Measurements from ENCODE around the gene KLHDC4. TPM values are rescaled to one million over a fixed set of nuclear protein-coding genes. Genes with fewer than 3 reads are reported as not detected.
"Not testable (repeated sequence)": the region's sequence is repeated elsewhere in the genome, so short reads cannot be mapped to it uniquely, and the experiment has no call there.

Gene KLHDC4
- total RNA-seq, 1 experiment from 2014 or later = 117 TPM

DNA sequence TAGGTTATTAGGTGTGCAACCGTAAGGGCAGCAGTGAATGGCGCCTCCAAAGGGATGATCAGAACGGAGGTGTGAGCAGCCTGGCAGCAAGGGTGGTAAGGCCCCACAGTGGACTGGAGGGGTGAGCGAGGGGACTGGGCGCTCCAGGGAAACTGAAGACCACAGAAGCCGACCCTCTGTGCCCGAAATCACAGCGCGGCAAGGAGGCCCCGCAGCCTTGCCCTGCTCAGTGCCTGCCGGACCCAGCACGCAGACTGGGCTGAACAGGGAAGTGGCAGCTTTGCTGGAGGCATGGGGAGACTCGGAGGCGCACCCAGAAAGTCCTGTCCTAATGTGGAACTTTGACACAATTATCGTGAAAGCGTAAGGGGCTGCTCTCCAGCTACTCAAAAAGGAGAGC lies 38.4 kb downstream of the KLHDC4 start:
- peaks cover 5% of the 10 kb centered on the region for H3K36me3 ChIP-seq (ENCODE audit: control insufficient read depth, insufficient read depth, low read length)
- Mint-ChIP-seq H3K4me1 (ENCODE audit: low read depth, unreplicated experiment) (no peaks in the 10 kb centered on the region), H3K9me3 (ENCODE audit: unreplicated experiment) (no peaks in the 10 kb centered on the region), H3K27ac (ENCODE audit: unreplicated experiment) (peak overlapping the region; percentile 56), H3K4me3 (ENCODE audit: unreplicated experiment) (no peak overlapping the region), H3K27me3 (ENCODE audit: insufficient read depth, unreplicated experiment) (no peaks in the 10 kb centered on the region), H3K36me3 (ENCODE audit: insufficient read depth, unreplicated experiment) (peaks cover 78% of the 10 kb centered on the region)
- H3K9me3 ChIP-seq = no peaks in the 10 kb centered on the region
- intact Hi-C loops (cut with micrococcal nuclease; ENCODE audit: unreplicated experiment) = no loop called here
- ChIA-PET CTCF (no interaction called here), POLR2A (no interaction called here)
- no TSS peak for BruUV-seq (replicated peaks)
- no peaks in the 10 kb centered on the region for H3K27me3 ChIP-seq (replicated peaks; ENCODE audit: control insufficient read depth, insufficient read depth, low read length)
- TF ChIP-seq, protein P1, sequence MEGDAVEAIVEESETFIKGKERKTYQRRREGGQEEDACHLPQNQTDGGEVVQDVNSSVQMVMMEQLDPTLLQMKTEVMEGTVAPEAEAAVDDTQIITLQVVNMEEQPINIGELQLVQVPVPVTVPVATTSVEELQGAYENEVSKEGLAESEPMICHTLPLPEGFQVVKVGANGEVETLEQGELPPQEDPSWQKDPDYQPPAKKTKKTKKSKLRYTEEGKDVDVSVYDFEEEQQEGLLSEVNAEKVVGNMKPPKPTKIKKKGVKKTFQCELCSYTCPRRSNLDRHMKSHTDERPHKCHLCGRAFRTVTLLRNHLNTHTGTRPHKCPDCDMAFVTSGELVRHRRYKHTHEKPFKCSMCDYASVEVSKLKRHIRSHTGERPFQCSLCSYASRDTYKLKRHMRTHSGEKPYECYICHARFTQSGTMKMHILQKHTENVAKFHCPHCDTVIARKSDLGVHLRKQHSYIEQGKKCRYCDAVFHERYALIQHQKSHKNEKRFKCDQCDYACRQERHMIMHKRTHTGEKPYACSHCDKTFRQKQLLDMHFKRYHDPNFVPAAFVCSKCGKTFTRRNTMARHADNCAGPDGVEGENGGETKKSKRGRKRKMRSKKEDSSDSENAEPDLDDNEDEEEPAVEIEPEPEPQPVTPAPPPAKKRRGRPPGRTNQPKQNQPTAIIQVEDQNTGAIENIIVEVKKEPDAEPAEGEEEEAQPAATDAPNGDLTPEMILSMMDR (IDR thresholded peaks at IDR 0.05; ENCODE audit: insufficient read depth in 1 of 2, low read depth in 1 of 2, low read length in 1 of 2, severe bottlenecking in 1 of 2, unreplicated experiment in 1 of 2) = no peak
- H3K4me1 ChIP-seq = no peaks in the 10 kb centered on the region
- H3K4me3 ChIP-seq (ENCODE audit: low read depth, low read length) = no peak overlapping the region
- no peak for DNase-seq

DNA sequence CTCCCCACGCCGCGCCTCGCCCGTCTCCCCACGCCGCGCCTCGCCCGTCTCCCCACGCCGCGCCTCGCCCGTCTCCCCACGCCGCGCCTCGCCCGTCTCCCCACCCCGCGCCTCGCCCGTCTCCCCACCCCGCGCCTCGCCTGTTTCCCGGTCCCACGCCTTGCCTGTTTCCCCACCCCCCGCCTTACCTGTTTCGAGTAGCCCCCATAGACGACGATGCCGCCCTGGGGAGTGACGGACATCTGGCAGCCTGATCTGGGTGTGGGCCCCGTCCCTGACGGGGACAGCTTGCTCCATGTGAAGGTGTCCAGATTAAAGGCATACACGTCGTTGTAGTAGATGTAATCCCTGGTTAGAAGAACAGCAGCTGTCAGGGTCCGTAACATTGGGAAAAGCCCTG lies 39.2 kb downstream of the KLHDC4 start:
- not testable (repeated sequence) for H3K27me3 Mint-ChIP-seq (ENCODE audit: insufficient read depth, unreplicated experiment)

DNA sequence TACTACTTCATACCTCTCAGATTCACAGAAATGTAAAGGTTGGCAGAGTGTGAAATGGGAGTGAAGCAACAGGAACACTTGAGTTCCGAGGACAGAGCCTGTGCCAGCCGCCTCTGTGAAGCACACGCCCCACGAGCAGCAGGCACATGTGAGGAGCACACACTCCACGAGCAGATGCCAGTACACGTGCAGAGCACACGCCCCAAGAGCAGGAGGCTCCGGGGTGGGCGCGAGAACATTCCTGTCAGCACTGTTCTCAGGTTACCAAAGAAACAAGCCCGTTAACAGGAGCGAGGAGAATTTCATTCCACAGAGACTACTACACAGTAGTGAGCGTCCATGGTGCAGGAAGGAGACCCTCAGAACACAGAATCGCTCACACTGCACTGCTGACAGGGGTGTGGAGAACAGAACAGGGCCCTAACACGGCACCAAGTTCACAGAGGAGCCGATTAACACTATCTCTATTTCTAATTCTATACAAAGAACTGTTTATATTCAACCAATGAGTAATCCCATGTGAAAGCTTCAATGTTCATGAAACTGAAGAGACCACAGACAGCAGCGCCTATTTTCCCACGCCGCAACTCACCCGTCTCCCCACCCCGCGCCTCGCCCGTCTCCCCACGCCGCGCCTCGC lies 40.1 kb downstream of the KLHDC4 start:
- Mint-ChIP-seq H3K4me3 (ENCODE audit: unreplicated experiment) (no peak overlapping the region), H3K27me3 (ENCODE audit: insufficient read depth, unreplicated experiment) (no peaks in the 10 kb centered on the region), H3K27ac (ENCODE audit: unreplicated experiment) (no peak overlapping the region), H3K9me3 (ENCODE audit: unreplicated experiment) (no peaks in the 10 kb centered on the region), H3K36me3 (ENCODE audit: insufficient read depth, unreplicated experiment) (peaks cover 79% of the 10 kb centered on the region), H3K4me1 (ENCODE audit: low read depth, unreplicated experiment) (no peaks in the 10 kb centered on the region)
- Histone ChIP-seq H3K36me3 (ENCODE audit: control insufficient read depth, insufficient read depth, low read length) (peaks cover 7% of the 10 kb centered on the region), H3K9me3 (no peaks in the 10 kb centered on the region), H3K27me3 (replicated peaks; ENCODE audit: control insufficient read depth, insufficient read depth, low read length) (no peaks in the 10 kb centered on the region), H3K4me1 (no peaks in the 10 kb centered on the region), H3K4me3 (ENCODE audit: low read depth, low read length) (no peak overlapping the region)
- no TSS peak for BruUV-seq (replicated peaks)
- ChIA-PET POLR2A (interaction anchor here (0.5 kb wide), 1 partner anchor 99 kb away, joined by 4 read pairs; no protein-coding TSS in a partner anchor), CTCF (no interaction called here)
- TF ChIP-seq, protein P1 (IDR thresholded peaks at IDR 0.05; ENCODE audit: insufficient read depth in 1 of 2, low read depth in 1 of 2, low read length in 1 of 2, severe bottlenecking in 1 of 2, unreplicated experiment in 1 of 2) = no peak
- intact Hi-C loops (cut with micrococcal nuclease; ENCODE audit: unreplicated experiment) = no loop called here
- no peak for DNase-seq

More for the DNA sequence above, 39.2 kb downstream of the KLHDC4 start:
- peaks cover 79% of the 10 kb centered on the region for H3K36me3 Mint-ChIP-seq (ENCODE audit: insufficient read depth, unreplicated experiment)
- DNase-seq; H3K36me3 ChIP-seq (ENCODE audit: control insufficient read depth, insufficient read depth, low read length); H3K4me3 ChIP-seq (ENCODE audit: low read depth, low read length); intact Hi-C loops (cut with micrococcal nuclease; ENCODE audit: unreplicated experiment); H3K4me1 Mint-ChIP-seq (ENCODE audit: low read depth, unreplicated experiment); H3K27me3 ChIP-seq (replicated peaks; ENCODE audit: control insufficient read depth, insufficient read depth, low read length); BruUV-seq (replicated peaks); H3K4me3 Mint-ChIP-seq (ENCODE audit: unreplicated experiment); H3K4me1 ChIP-seq; POLR2A ChIA-PET; CTCF ChIA-PET; H3K9me3 Mint-ChIP-seq (ENCODE audit: unreplicated experiment); H3K9me3 ChIP-seq: not testable (repeated sequence)
- peak overlapping the region; percentile 56 for H3K27ac Mint-ChIP-seq (ENCODE audit: unreplicated experiment)

All from Caco-2 (cell line).